Activated CD4-positive, alpha-beta T cell treated with anti-CD3 and anti-CD28 coated beads, Interleukin-2, amount 50 U/mL, for 48 hours (primary cell): ENCODE data around the gene DLG2.
"Not testable (repeated sequence)": the region's sequence is repeated elsewhere in the genome, so short reads cannot be mapped to it uniquely, and the experiment has no call there.

Source experiments
- DNase-seq, 2 experiments: peaks; one replicate each; pipeline ENCODE4 v3.0.0-alpha.2; 2020

DLG2 gene

DNA sequence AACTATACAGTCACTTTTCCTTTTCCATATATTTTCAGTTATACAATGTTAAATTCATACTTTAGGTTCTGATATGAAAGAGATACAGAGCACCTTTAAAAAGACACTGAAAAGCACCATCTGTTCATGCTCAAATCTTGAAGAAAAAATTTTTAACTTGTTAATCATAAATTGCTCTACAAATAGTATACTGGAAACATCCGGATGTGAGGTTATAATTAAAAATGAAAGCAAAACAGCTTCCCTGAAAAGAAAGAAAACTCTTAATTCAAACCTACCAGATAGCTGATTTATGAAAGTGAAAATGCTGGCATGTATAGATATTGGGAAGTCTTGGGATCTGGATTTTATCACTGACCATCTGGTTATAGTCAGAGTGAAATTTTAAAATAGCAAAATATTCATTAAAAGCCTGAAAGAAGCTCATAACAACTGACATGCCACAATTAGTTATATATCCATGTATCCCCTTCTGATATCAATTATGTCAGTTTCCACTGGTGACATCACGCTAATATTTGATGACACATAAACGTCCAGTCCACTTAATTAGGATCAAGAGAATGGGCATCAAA lies 740.0 kb downstream of the DLG2 start:
- DNase-seq, result no peak

DNA sequence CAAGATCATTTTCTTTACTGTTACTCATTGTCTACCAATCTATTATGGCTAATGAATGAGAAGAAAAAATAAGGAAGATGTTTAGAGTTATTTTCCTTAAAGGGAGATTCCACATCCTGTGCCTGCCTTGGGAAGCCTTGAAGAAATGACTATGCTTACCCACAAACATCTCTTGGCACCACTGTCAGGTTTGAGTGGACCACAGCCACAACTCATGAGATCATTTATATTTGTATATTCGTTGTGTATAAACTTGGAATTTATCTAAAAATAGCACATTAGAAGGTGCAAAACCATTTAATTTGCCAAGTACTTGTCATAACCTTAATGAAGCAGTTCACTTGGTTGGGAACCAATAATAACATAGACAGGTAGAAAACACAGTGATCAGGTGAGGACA lies 740.8 kb downstream of the DLG2 start:
- DNase-seq, result no peak

DNA sequence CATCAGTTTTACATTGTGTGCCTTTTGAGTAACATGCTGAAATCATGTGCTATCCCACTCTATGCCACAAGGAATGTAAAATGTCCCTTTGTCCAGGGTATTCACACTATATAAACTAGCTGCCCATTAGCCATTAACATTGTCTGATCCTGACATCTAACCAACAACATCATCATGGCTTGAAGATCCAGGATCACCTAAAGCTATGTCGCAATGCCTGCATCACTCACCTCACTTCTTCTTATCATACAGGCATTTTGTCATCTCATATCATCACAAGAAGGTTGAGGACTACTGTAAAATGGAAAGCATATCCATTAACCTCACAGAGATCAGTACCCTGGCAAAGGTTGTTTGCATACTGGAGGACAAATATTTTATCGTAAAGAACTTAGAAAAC lies 742.3 kb downstream of the DLG2 start:
- no peak for DNase-seq

DNA sequence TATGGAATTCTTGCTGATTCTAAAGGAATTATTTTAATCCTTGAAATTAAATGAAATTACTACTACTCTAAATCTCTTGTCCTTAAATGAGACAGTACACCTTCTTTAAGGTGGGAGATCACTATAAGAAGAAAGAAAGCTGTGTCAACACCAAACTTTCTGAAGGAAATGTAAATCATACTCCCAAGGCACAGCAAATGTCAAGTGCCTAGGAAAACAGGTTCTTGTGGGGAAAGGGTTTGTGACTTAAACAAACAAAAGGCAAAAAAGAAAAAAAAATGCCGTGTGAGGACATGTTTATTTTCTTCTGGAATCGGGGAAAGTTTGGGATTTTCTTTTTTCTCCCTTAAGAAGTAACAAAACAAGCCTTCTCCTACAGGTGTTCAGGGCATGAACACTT lies 745.1 kb downstream of the DLG2 start:
- no peak for DNase-seq

DNA sequence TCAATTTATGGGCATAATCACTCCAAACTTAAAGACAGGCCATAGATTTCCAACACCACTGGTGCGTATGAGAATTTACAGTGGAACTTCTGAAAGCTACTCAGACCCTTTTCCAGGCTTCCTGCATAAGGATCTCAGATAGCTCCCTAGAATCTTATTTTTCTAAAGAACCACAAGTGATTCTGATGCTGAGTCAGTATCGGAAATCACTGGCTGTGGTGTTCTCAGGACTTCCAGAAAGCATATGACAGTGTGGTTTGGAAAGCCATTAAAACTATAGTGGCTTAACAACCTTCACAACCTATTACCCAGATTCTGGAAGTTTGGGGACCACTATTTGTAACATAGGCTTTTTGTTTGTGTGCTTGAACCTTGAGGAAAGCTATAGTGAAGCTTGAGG lies 756.0 kb downstream of the DLG2 start:
- DNase-seq, result no peak

DNA sequence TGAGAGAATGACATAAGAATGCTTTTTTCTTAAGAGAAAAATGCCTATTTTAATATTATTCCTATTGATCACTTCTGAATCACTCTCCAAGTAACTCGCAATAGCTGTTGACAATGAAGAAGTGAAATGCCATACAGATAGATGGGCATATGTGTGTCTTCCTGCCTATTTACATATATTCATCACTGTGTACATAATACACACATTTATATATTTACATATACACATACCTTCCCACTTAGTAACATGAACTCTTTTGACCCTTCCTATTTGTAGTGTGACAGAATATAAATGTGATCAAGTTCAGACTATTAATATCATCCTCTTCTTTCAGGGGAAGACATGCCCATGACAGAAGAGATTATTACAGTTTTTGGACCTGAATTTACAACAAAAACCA lies 756.7 kb downstream of the DLG2 start:
- no peak for DNase-seq

DNA sequence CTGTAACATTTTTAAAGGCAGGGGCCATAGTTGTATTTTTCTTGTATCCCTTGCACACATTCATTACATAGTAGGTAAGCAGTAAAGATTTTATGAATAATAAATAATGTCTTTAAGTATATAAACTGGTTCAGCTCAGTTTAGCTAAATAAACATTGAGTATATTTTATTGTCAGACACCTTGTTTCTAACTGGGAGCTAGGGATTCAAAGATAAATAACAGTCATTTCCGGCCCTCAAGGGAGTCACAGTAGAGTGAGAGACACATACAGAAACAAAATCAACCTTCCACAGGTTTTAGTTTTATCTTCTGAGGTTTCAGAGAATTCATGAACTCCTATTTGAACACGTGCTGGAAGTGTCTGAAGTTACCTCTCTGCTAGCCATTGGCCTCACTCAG lies 760.2 kb downstream of the DLG2 start:
- DNase-seq, result no peak

DNA sequence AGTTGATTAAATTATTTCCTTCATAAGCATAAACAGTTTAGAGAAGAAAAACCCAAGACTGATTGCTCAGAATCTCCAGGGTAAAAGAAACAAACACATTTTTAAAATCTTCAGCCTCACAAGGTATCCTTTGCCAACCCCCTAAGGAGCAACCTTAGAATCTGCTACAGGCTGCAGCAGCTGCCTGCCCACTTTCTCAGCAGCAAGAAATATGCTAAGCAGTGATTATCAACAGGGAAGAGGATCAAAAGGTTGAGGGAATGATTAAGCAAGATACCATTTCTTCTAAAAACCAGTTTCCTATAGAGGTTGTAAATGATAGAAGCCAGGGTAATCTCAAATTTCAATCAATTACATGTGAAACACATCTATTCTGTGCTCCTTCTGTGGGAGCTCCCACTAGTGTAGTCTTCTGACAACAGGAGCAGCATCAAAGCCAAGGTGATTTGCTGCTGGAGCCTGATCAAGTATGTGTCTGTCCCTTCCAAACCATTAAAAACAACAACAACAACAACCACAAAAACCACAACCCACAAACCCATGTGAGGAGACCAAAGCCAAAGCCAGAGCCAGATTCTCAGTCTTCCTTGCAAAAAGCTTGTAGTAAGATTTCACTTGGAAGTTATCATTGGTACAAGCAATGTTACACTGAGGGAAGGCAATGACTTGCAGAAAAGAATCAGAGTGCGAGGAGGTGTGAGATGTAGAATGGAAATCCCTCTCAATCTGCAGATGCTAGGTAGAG lies 761.2 kb downstream of the DLG2 start:
- no peak for DNase-seq

DNA sequence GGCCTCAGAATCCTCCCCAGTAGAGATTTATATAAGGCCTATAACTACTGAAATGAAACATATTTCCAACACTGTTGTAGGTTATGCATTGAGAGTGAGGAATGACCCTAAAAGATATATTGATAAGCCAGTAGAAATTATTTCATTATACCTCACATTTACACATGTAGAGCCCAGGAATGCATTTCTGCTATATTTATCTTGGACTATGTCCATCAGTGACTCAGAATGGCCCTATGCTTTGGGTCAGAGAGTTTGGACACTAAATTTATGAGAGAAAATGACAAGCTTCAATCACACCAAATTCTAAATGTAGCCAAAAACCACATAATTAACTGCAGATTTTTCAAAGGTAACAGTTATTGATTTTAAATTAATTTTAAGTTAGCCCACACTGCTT lies 761.9 kb downstream of the DLG2 start:
- DNase-seq, result no peak

DNA sequence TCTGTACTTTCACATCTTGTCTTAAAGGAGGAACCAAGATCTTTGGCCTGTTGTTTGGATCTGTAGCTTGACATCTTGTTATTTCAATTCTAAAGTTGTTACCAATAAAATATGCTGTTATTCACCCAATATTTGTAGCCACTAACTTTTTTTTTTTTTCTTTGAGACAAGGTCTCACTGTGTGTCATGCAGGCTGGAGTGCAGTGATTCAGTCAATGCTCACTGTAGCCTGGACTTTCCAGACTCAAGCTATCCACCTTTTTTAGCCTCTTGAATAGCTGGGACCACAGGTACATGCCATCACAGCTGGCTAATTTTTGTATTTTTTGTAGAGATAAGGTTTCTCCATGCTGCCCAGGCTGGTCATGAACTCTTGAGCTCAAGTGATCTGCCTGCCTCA lies 769.4 kb downstream of the DLG2 start:
- DNase-seq, result no peak

DNA sequence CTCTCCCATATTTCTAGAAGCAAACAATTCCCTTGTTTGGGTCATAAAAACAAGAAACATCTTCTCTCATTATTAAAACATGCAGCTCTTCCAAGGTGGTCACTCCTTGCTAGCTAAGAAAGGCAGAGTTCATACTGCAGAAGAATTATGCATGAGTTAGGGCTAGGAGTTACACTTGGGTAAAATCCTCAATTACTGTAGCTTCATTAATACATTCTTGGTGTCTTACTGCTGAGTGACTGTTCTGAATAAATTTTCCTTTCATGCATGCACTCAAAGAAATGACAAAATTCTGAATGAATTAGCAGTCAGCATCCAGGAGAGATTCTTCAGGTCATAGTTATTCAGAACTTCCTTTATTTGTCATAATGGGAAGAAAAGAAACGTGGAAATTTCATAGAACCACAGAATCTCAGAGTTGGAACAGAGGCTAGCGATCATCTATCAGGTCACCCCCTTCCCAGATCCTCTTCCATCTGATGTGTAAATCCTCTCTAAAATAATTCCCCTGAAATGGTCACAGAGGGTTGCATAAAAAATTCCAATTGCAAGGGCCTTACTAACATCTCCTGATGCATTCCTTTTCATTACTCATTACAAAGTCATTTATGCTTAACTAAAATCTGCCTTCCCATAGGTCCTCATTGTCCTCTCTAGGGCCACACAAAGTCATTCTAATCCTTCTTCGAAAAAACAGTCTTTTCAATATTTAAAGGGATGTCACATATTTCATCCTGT lies 771.5 kb downstream of the DLG2 start:
- no peak for DNase-seq

DNA sequence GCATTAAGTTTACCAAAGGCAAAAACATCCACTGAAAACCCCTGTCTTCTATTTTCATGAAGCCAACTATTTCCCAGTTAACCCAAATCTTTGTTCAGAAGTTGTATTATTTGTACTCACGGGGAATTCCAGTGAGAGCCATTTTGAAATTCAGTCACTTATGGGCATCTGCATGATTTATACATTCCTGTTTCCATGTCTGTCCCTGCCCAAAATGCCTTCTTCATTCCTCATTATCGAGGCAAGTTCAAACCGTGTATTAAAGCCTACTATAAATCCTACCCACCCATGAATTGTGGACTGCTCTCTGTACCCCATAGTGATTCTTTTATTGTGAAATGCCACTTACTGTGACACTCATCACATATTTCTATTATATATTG lies 772.7 kb downstream of the DLG2 start:
- no peak for DNase-seq

DNA sequence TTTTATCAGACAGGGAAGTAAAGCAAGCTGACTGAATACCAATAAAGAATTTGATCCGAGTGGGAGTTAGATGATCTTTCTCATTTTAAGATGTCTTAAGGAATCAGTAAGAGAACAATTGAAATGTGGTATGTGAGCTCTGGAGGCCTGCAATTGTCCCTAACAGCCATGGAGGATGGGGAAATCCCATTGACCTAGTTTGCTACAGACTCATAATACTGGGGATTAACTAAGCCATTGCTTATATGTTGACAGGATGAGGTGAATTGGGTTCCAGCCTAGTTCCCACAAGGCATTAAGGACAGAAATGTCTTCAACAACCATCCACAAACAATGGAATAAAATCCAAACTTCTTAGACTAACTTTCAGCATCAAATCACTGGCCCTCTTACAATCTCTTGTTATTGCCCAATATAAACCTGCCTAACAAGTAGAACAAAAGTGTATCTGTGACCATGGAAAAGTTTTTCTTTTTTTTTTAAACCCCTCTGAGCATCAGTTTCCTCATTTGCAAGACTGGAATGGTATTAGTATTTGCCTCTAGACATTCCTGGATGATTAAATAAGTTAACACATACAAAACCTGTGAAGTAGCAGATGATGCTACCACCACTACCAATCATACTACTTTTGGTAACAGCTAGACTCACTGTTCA lies 773.2 kb downstream of the DLG2 start:
- DNase-seq, result no peak

DNA sequence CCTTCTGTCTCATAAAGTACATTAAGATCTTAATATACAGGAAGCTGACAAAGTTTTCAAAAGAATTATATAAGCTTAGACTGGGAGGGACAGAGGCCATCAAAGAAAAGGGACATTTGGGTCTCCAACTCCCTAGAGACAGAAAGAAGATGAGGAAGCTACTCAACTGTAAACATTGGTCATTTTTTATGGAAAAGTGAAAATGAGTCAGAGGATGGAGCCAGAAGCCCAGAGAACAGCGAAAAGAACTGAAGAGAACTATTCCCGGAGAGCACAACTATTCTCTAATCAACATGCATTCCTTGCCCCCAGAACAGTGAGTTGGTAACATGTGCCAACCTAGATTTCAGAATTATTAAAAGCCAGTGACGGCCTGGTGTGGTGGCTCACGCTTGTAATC lies 779.3 kb downstream of the DLG2 start:
- no peak for DNase-seq

DNA sequence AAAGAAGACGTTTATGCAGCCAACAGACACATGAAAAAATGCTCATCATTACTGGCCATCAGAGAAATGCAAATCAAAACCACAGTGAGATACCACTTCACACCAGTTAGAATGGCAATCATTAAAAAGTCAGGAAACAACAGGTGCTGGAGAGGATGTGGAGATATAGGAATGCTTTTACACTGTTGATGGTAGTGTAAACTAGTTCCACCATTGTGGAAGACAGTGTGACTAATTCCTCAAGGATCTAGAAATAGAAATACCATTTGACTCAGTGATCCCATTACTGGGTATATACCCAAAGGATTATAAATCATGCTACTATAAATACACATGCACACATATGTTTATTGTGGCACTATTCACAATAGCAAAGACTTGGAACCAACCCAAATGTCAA lies 786.9 kb downstream of the DLG2 start:
- DNase-seq, result not testable (repeated sequence)

DNA sequence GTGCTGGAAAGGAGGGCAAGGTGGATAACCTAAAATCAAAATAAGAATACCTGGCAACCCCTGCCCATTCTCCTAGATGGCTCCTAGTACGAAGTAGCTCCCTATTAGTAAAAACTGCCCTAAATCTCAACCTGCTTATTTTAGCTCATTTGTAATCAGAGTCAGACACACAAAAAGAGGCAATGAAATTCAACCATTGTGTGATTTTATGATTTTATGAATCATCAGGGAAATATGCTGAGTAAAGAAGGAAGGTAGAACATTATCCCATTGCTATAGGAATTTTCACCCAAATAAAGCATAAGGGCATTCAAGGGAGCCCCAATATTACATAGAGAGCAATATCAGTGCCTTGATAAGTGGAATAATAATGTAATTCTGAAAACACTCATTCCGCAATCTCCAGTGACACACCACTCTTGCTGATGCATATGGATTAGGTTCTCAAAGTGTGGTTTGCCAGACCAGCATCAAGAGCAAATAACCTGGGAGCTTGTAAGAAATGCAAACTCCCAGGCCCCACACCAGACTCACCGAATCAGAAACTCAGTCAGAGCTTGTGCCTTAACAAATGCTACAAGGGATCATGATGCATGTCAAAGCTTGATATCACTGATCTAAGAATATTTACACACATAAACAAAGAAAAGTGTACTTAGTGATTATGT lies 789.6 kb downstream of the DLG2 start:
- DNase-seq, result no peak

DNA sequence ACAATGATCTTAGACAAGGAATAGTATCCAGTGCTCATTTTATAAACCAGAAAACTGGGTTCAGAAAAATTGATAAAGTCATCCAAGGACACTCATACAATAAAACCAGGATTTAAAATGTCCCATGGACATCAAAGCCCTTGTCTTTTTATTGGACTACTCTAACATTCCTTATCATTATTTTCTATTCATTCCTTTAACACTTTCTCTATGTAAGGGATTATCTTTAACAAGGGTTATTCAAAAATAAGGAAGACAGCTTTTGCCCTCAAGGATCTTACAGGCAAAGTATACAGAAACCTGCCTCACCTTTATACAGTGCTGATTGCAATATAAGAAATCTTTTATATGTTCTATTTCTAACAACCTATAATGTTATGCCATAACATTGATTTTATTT lies 790.8 kb downstream of the DLG2 start:
- no peak for DNase-seq

DNA sequence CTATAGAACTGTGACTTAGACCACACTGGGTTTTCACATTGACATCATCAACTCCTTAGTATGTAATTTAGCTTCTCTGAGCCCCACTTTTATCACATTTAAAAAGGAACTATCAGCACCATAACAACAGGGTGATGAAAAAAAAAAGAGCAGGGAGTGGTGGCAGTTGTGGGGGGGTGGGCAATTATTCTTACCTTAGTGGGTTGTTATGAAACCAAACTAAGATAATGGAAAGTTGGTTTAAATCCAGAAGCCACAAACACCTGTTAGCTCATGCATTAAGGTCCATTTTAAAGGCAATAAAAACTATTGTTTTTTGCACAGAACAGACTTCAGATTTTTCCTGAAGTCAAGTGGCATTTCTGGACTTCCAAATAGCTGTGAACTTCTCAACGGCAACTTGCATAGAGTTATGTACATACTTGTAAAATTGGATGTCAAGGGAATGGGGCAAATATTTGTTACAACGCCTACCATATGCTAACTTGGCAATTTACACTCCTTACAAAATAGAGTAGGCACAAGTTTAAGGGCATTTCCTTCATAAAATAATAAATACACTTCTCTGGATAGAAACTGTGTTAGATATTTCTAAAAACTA lies 793.6 kb downstream of the DLG2 start:
- DNase-seq, result no peak

DNA sequence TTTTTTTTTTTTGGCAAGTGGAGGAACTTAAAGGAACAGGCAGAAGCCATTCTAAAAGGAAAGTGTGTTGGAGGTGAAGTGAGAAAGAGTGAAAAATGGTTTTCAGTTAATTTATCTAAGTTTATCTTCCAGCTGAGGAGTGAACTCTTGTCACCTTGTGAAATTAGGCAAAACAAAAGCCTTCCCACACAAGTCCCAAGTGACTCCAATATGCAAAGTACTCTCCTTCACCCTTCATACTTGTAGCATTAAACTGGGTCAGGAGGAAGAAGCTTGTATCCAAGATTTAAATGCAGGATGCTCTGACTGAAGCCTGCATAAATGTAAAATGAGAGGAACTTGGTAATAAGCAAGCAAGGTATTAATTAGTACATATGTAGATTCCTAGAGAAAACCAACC lies 796.8 kb downstream of the DLG2 start:
- DNase-seq, result no peak

DNA sequence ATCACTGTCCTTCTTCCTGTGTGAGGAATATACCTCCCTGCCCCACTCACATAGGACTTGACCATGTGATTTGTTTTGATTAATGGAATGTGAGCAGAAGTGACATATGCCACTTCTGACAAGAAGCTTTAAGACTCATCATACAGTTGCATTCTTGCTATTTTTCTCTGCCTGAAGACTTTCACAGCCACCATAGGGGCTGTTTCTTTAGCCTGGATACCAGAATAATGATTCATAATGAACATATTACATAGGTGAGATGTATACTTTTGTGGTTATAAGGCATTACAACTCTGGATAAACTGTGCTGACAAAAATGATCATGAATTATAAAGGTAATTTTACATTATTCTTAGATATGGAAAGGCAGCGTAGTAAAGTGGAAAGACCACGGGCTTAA lies 798.0 kb downstream of the DLG2 start:
- no peak for DNase-seq

DNA sequence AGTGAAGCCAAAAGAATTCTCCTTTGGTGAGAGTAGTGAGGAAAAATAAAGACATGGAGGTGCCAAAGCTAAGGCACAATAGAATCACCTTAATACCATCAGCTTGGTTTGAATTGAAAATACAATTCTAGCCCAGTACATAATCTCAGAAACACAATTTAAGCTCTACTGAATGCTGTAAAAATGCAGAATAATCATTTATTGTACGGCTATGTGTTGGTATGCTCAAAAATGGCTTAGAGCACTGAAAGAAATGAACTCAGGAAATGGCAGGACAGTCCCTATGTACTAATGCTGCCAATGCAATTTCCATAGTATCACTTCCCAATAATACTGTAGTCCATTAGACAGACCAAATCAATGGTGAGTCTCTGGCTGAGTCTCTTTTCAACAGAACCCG lies 798.5 kb downstream of the DLG2 start:
- no peak for DNase-seq

DNA sequence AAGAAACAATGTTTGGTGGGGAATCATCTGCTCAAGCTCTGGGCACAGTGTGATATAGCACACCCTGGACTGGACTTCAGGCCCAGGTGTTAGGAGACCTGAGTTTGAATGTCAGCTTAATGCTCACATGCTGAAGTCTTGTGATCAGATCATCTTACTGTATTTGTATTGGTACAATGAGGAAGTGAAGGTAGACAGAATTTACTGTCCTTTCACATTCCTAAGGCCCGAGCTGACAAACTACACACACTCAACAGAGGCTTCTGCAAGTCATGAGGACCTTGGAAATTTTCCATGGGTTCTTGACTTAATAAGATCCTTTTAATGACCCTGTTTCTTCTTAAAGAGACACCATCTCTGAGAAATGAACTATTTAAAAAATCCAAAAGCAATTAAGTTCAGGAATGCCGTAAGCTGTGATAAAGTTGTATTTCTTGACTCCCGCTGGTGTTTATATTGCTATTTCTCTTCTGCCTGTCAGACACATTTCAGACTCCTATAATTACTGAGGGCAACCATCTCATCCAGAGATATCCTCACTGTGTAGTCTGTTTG lies 802.0 kb downstream of the DLG2 start:
- DNase-seq, result no peak

DNA sequence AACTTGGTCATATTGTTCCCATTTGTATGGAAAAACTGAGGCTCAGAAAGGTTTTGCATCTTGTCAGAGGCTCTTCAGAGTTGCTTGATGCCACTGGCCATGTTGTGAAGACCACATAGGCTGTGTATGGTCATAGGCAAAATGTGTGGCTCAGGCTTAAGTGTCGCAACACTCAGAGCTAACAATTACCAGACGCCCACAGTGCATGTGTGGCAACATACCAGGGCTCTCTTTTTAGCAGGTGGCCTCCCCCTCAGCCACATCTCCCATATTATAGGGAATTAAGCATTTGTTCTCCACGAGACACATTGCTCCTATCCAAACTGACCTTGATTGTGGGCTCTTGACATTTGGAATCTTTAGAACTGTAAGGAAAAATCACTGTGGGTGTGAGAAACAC lies 802.5 kb downstream of the DLG2 start:
- no peak for DNase-seq
